ENCODE data around the gene CLASP1. TPM values are rescaled to one million over a fixed set of nuclear protein-coding genes. Genes with fewer than 3 reads are reported as not detected.
"Not testable (repeated sequence)": the region's sequence is repeated elsewhere in the genome, so short reads cannot be mapped to it uniquely, and the experiment has no call there.

CLASP1 gene
- total RNA-seq: 64.4 TPM
- long read RNA-seq, partial matches to known transcripts: 5 of 11 reads
- long read RNA-seq, other reads (novel, unspliced or antisense): 6 of 11 reads

DNA sequence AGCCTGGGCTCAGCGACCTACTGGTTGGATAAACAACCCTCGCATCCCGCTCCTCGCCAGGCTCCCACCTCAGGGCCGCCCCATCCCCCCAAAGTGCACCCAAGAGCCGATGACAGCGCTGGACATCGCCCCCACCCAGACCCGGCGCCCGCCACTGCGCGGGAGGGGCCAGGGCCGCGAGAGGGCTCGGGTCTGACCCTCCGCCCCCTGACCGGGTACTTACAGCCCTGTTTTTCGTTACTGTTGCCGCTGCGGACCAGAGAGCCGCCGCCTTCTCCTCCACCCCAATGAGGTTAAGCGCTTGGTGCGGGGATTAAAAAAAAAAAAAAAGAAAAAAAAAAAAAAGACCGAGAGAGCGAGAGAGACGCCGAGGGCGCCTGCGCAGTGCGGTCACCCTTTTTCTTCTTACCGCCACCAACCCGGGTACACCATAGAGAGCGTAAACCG is at the start of gene CLASP1:
CLASP1 (minus strand) TSS at position 314 of the 447 bp plus-strand sequence. CDS start 43,567 bp downstream, outside the sequence.
- peak; percentile 92 for DNase-seq (ENCODE audit: low spot score)

DNA sequence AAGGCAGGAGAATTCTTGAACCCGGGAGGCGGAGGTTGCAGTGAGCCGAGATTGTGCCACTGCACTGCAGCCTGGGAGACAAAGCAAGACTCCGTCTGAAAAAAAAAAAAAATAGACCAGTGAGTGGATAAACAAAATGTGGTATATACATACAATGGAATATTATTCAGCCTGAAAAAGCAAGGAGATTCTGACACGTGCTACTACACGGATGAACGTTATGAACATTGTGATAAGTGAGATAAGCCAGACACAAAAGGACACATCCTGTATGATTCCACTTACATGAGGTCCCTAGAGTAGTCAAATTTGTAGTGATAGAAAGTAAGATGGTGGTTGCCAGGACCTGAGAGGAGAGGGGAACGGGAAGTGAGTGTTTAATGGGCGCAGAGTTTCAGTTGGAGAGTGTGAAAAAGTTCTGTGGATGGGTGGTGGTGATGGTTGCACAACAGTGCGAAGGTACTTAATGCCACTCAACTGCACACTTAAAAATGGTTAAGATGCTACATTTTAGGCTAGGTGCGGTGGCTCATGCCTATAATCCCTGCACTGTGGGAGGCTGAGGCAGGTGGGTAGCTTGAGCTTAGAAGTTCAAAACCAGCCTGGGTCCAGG is 49.2 kb upstream of the CLASP1 start:
- DNase-seq (ENCODE audit: low spot score): no peak

DNA sequence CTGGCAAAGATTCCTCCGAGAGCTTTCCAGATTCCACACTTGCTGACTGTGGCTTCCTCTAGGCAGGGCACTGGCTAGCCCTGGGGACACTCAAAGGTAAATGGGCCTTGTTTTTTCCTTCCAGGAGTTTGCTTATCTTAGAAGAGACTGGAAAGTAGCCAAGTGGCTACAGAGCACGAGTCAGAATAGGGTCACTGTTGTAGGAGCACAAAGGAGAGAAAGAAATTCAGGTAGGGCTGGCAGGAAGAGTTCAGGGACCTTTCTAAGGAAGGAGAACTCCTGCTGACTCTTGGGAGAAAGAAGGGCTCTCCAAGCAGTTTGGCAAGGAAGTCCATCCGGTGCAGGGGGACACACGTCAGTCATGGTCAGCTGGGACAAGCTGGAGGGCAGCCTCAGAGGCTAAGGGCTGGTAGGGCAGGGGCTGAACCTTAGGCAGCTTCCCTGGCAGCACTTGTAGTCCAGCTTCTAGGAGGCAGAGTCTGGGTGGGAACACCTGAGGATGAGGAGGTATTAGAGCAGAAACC is 47.9 kb upstream of the CLASP1 start:
- DNase-seq (ENCODE audit: low spot score): no peak

DNA sequence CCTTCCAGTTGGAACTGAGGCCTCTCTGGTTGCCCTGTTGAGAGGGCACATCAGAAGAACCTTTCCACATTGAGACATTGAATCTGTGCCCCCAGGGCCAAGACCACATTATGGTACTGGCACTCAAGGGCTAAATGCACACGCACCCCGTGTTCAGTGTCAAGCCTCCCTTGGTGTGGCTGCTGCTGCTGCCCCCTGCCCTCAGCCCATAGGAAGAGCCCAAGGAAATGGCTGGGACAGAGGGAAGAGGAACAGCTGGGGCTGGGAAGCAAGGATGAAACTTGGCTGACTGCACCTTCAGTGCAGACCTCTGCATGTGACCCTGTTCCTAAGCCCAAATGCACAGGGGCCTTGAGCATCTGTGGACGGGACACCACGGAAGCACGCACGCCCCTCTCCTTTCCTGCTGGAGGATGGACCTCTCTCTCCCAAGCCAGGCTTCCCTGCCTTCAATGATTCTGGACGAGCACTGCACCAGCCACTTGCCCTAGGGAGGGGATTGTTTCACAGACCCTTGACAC is 47.2 kb upstream of the CLASP1 start:
- DNase-seq (ENCODE audit: low spot score): no peak

DNA sequence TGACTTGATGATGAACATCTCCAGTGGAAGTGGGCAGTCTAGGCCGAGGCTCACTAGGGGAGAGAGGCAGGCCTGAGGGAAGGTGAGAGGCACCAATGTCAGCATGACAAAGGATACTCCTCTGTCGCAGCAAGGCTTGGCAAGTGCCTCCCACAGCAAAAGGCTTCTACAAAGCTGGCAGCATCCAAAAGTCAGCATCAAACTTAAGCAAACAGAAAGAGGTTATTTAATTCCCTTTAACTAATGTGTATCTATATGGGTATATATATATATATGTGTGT is 45.8 kb upstream of the CLASP1 start:
- no peak for DNase-seq (ENCODE audit: low spot score)

DNA sequence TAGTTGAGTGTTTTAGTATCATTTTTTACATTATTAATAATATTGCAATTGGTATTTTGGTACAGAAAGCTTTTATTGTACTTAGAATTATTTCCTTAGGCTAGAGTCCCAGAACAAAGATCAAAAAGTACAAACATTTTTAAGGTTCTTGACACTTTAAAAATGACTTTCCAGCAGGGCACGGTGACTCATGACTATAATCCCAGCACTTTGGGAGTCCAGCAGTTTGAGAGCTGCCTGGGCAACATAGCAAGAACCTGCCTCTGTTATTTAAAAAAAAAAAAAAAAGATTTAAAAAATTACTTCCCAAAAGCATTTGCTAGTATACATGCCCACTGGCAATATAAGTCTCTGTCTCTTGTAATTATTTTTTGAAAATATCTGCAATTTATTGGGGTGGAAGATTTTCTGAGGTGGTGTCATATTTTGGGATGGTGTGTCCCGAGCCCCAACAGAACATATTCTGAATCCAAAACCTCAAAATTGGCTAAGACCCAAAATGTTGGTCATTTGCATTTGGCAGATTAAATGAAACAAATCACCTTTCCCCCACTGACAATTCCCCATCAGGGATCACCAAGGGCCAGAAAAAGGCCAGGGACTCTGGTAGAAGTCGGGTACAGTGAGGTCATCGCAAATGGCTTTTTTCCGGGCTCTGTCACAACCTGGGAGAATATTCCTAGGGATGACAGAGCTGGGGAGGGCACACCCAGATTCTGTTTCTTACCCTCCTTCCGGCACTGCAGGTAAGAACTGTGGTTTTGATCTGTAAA is 45.3 kb upstream of the CLASP1 start:
- DNase-seq (ENCODE audit: low spot score): no peak

DNA sequence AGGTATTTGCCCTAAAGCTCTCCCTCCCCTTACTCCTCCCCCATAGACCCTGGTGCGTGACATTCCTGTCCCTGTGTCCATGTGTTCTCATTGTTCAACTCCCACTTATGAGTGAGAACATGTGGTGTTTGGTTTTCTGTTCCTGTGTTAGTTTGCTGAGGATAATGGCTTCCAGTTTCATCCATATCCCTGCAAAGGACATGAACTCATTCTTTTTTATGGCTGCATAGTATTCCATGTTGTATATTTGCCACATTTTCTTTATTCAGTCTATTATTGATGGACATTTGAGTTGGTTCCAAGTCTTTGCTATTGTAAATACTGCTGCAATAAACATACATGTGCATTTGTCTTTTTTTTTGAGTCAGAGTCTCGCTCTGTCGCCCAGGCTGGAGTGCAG is 41.3 kb upstream of the CLASP1 start:
- DNase-seq (ENCODE audit: low spot score): not testable (repeated sequence)

DNA sequence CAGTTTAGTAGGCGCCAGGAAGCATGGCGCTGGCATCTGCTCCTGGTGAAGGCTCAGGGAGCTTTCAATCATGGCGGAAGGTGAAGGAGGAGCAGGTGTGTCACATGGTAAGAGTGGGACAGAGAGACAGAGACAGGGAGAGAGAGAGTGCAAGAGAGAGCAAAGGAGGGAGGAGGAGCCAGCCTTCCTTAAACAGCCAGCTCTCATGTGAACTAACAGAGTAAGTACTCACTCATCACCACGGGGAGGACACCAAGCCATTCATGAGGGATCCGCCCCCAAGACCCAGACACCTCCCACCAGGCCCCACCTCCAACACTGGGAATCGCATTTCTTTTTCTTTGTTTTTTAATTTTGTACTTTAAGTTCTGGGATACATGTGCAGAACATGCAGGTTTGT is 40.8 kb upstream of the CLASP1 start:
- no peak for DNase-seq (ENCODE audit: low spot score)

DNA sequence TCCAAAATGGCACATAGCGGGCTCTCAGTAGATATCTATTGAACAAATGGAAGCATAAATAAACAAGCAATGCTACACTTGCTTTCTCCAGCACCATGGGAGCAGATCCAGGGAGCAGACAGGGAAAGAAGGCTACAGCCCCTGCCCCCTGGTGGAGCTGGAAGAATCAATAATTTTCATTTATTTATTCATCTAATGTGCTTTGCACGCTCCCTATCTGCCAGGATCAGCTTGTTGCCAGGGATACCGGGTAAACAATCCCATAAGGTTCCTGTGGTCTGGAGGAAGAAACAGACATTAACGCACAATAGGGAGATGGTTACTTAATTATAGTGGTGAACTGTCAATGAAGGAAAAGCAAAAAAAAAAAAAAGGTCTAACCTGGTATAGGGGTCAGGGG is 40.1 kb upstream of the CLASP1 start:
- DNase-seq (ENCODE audit: low spot score): no peak

DNA sequence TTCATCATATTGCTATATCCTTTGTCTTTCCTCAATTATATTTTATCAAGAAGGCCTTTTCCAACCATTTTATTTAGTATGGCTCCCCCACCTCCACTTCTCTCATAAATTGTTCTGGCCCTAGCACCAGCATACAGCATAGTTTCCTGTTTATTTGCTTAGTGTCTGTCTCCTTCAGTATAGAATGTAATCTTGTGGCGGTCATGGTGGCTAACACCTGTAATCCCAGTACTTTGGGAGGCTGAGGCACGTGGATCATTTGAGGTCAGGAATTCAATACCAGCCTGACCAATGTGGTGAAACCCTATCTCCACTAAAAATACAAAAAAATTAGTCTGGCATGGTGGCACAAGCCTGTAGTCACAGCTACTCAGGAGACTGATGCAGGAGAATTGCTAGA is 39.6 kb upstream of the CLASP1 start:
- DNase-seq (ENCODE audit: low spot score): no peak

DNA sequence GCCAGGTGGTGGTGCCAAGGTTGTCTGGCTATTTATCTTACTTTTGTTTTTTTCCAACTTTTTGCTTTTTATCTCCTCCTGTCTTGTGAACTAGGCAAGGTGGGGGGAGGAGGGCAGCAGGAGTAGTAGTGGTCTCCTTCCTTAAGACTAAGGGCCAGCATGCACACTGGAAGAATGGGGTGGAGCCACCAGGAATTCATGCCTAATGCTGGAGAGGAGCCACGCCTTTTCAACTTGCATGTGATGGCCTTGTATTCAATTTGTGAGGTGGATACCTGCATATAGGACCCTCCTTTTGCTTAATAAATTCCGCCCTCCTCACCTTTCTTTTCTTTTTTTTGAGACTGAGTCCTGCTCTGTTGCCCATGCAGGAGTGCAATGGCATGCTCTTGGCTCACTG is 37.6 kb upstream of the CLASP1 start:
- no peak for DNase-seq (ENCODE audit: low spot score)

DNA sequence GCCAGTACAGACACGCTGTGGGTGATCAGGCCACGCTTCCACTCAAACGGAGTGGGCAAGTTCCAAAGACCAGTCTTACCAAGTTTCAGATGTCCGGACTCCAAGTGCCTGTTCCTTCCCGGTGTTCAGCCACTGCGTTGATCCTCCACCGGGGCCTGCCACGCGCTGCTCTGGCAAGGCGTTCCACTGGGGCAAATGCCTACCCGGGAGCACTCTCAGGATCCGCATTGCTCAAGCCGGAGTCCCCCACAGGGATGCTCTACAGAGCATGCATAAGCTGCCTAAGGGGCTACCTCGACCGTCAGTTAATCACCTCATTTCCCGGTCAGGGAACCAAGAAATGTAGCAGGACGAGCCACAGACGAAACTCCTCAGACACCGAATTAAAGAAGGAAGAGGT is 37.0 kb upstream of the CLASP1 start:
- no peak for DNase-seq (ENCODE audit: low spot score)

DNA sequence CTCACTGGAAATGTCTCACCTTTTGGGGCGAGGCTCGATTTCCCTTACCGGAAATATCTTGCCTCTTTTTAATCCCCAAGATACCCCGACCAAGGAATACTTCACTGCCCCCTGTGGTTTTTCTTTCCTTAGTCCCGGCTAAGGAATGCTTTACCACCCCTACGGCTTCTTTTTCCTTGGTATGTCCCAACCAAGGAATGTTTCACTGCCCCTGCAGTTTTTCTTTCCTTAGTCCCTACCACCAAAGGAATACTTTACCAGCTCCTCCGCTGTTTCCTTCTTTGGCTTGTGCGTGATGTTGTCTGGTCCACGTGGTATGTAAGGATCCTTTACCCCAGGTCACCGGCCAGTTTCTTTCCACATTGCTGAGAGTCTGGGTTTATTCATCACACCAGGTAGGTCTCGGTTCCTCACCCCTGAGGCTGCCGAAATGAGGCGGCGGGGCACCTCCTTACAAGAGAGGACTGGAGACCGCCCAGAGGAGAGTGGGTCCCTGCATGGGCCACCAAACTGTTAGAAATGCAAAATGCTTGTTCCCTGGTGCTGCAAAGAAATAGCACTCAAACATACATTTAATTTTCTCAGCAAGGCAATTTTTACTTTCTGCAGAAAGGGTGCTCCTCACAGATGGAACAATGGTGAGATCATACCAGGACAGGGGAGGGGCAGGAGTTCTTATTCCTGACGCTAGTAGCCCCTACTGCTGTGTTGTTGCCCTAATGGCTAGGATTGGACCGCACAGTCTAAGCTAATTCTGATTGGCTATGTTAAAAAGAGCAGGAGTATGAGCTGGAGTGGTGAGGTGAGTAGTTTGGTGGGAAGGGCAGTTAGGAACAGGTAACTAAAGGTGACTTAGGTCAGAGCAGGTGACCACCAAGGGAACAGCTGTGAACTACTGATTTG is 33.4 kb upstream of the CLASP1 start:
- DNase-seq (ENCODE audit: low spot score): no peak

DNA sequence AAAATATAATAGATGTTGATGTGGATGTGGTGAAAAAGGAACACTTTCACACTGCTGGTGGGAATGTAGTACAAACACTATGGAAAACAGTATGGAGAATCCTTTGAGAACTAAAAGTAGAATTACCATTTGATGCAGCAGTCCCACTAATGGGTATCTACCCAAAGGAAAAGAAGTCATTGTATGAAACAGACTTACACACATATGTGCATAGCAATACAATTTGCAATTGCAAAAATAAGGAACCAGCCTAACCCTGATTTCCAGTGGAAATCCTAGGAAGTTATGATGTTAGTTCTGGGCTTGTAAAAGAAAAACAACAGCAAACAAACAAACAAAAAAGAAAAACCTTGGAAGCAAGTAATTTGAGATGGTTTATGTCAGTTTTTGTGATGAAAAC is 28.6 kb upstream of the CLASP1 start:
- no peak for DNase-seq (ENCODE audit: low spot score)

DNA sequence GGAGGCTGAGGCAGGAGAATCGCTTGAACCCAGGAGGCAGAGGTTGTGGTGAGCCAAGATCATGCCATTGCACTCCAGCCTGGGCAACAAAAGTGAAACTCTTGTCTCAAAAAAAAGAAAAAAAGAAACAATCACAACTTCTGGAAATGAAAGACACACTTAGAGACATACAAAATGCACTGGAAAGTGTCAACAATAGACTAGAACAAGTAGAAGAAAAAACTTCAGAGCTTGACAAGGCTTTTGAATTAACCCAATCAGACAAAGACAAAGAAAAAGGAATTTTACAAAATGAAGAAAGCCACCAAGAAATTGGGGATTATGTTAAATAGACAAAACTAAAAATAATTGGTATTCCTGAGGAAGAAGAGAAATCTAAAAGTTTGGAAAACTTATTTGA is 22.4 kb upstream of the CLASP1 start:
- not testable (repeated sequence) for DNase-seq (ENCODE audit: low spot score)

DNA sequence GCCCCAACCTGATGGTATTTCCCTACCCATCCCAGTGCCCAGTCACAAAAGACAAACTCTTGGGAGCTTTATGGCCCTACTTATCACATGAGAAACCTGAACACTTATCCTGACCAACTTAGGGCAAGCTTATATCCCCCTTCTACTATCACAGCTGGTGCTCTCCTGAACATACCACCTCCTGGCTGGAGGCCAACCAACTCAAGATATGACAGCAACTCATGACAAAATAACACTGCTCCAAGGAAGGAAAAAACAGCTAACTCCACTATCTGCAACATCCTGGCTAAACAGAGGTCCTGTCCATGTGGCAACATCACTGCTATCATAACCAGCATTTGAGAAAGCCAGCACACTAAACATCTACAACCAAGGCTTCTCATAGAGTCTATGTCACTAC is 20.9 kb upstream of the CLASP1 start:
- no peak for DNase-seq (ENCODE audit: low spot score)

DNA sequence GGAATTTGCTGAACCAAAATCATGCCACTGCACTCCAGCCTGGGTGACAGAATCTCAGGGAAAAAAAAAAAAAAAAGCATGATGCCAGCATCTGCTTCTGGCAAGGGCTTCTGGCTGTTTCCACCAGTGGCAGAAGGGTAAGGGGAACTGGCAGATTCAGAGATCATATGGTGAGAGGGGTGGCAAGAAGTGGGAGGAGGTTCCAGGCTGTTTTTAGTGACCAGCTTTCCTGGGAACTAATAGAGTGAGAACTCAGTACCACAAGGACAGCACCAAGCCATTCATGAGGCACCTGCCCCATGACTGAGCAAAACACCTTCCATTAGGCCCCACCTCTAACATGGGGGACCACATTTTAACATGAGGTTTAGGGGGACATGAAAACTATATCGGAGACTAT is 18.4 kb upstream of the CLASP1 start:
- DNase-seq (ENCODE audit: low spot score): no peak

DNA sequence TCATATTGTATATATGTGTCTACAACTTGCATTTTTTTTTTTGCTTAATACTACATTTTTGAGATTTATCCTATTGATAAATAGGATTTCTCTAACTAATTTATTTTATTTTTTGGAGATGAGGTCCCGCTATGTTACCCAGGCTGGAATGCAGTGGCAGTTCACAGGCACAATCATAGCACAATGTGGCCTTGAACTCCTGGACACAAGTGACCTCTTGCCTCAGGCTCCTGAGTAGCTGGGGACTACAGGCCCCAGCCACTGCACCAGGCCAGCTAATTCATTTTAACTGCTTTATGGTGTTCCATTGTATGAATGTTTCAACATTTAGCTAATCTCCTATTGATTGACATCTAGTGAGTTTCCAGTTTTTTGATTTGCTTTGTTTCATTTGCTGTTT is 16.8 kb upstream of the CLASP1 start:
- no peak for DNase-seq (ENCODE audit: low spot score)

DNA sequence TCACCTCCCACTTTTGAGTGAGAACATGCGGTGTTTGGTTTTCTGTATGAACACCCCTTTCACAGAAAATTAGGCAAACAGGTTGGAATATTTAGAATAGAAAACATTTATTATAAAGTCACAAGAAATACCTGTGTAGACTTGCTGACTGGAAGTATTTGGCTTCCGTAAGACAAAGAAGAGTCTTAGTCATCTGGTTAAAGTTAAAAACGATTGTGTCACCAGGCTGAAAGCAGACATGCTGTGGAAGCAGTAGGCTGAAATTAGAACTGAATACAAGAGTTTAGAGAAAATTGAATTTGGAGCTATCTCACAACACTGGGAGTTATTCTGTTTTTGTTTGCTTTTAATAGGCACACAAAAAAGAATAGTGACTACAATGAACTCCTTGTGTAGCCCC is 16.2 kb upstream of the CLASP1 start:
- no peak for DNase-seq (ENCODE audit: low spot score)

DNA sequence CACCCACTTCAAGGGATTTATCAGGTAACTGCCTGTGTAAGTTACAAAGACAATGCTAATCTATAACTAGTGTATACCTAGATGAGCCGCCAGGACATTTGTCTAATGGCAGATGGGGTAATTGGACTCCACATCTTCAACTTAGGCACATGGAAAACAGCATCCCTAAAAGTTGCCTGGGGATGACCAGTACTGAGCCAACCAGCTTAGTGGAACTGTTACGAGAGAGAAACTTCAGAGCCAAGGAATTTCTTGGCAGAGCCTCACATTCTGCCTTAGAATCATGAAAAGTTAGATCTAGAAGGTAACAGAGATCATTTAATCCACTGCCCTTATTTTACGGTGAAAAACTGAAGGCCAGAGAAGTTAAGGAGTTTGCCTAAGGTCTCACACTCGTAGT is 15.5 kb upstream of the CLASP1 start:
- no peak for DNase-seq (ENCODE audit: low spot score)

DNA sequence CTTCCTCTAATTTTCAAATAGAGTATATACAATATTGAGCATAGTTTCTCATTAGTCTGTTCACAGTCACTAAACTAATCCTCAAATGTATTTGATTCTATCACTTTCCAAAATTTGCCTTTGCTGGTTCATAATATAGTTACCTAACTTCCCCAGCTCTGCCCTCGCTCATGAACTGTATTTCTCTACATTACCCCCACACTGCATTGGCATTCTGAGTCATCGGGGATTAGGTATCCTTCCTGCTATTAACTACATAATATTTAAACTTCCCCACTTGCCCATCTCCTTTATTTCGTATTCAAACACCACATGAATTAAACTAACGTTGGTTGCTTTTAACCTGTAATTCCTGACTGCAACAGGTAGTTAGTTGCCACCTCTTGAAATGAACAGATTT is 14.8 kb upstream of the CLASP1 start:
- DNase-seq (ENCODE audit: low spot score): no peak

DNA sequence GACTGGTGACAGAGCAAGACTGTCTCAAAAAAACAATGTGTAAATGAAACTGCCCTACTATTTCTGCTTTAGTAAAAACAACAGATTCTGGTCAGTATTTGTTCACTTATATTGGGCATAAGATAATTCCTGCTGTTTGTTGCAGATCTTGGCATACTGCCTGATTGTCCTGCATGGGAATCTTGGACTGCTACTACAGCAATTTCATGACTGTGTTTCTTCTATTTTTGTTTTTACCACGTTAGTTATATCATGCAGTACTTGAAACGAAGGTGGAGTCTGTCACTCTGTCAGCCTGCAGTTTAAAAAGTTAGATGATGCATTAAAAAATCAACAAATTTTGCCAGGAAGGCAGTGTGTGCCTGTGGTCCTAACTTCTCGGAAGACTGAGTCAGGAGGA is 14.2 kb upstream of the CLASP1 start:
- no peak for DNase-seq (ENCODE audit: low spot score)
